DMS 273 (cell line): ENCODE data around the gene TAP2.
"Not testable (repeated sequence)": the region's sequence is repeated elsewhere in the genome, so short reads cannot be mapped to it uniquely, and the experiment has no call there.

ENCODE experiments used
- DNase-seq: peaks from one replicate; lab custom pipeline; 2025; ENCODE audit not compliant: unreplicated experiment; lab: John Stamatoyannopoulos, UW

The TAP2 gene

DNA sequence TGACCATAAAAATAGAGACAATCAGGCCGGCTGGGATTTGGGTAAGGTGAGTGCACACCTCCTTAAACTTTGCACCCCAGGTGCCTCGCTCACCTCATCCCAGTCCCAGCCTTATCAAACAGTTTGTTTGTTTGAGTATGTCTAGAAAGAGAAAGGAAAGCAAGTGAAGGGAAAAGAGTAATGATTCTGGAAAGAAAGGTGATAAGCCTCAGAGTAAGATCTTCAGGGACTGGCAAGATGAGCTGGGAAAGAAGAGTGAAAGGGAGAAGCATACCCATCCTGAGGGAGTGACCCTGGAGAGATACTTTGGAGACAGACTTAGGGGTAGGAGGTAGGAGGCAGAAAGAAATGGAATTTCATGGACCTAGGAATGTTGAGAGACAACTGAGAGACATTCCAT, 1.7 kb downstream of the TAP2 start:
- no peak for DNase-seq

DNA sequence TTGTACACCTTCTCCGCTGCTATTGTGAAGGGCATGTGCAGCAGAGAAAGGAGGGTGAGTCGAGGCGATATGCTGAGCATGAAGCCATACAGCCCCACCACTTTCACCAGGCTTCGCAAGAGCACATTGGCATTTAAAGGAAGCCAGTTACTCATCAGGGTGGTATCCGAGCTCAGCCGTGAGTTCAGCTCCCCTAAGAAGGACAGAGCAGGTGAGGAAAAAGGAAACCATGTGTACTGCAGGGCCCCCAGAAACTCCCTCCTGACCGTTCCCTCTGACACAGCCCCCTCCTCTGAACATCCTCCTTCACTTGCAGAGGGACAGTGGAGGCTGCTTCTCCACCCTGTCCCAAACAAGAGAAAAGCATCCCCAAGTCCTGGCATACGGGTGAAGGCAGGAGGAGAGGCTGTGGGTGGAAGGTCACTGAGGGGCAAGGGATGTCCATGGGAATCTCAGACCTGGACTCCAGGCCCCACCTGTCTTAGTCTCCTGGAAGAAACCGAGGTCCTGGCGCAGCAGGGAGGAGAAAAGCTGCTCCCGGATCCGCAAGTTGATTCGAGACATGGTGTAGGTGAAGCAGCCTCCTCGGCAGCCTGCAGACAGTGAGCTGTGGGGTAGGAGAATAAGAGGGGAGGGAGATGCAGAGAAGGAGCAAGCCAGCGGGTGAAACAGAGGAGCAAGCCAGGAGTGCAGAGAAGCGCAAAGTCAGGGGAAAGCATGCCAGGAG, 3.2 kb downstream of the TAP2 start:
- DNase-seq: no peak

DNA sequence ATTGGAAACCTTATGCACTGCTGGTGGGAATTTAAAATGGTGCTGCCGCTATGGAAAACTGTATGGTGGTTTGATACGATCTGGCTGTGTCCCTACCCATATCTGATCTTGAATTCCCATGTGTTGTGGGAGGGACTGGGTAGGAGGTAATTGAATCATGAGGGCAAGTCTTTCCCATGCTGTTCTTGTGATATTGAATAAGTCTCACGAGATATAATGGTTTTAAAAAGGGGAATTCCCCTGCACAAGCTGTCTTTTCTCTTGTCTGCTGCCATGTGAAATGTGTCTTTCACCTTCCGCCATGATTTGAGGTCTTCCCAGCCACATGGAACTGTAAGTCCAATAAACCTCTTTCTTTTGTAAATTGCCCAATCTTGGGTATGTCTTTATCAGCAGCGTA, 4.9 kb downstream of the TAP2 start:
- no peak for DNase-seq

DNA sequence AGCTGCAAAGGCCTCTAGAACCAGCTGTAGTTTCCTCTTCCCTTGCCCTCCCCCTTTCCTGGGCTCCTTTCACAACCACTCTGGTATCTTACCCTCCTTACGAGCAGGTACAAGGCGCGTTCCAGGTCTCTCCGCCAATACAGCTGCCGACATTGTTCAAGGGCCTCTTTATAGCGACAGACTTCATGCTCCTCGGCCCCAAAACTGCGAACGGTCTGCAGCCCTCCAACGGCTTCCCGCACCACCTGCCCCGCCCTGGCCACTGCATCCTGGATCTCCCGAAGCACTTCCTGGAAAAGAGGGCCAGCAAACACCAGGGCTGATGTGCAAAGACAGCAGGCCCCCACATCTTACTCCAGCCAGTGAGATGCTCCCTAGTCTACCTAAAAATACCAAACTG, 6.0 kb downstream of the TAP2 start:
- no peak for DNase-seq

DNA sequence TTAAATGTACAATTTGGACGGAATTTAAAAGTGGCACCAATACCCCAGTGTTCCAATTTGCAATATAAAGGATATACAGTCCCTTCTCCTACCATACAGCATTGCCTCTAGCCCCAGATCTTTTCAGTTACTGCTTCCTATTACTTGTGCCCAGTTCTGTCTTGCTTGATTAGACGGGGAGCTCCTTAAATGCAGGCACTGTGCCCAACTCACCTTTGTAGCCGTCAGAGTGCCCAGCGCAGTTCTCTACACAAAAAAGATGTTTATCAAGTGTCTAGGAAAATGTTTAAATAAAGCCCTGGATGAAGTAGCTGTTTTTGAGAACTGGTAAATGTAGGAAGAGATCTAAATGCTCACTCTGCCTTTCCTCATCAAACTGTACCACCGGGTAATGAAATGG, 7.6 kb downstream of the TAP2 start:
- DNase-seq: no peak

DNA sequence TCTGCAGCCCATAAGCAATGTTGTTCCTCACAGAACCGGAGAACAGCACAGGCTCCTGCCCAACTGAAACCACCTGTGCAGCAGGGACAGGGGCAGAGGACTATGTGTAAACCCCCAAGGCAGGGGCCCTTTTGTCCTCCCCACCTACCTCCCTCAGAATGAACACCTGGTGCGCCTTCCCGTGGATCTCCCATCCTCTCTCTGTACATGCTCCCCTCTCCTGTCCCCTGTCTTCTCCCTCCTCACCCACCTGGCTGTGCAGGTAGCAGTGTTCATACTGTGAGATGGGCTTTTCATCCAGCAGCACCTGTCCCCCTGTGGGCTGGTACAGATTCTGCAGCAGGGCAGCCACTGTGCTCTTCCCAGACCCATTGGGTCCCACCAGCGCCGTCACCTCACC, 8.5 kb downstream of the TAP2 start:
- DNase-seq: no peak

DNA sequence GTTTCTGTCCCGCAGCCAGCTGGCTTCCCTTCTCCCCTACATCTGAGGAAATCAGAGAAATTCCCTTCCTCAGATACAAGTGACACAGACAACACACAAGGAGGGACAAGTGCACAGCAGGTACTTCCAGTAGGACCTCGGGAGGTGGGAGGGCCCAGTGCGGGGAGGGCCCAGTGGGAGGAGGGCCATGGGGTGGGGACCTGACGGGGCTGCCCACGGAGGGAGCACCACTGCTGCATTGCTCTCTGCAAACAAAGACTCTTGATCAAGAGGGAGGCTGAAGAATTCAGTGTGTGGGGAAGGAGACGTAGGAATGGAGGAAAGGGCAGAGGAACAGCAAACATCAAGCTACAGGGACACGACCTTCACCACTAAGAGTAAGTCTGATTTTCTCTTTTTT, 9.0 kb downstream of the TAP2 start:
- no peak for DNase-seq

DNA sequence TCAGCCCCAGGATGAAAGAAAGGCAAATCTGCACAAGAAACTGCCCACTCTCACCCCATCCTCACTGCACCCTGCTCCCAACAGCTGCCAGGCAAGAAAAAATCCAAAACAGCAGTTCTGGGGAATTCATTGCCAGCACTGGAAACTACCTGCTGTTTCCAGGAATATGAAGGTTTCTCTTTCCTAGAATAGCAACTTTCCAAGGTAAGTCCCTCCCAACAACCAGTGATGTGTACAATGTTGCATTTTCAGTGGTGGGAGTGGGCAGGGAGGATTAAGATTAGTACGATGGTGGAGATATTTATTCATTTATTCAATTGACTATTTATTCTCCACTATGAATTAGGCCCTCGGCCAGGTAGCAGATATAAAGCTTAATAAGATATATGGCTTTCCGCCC, 11.5 kb downstream of the TAP2 start:
- no peak for DNase-seq

DNA sequence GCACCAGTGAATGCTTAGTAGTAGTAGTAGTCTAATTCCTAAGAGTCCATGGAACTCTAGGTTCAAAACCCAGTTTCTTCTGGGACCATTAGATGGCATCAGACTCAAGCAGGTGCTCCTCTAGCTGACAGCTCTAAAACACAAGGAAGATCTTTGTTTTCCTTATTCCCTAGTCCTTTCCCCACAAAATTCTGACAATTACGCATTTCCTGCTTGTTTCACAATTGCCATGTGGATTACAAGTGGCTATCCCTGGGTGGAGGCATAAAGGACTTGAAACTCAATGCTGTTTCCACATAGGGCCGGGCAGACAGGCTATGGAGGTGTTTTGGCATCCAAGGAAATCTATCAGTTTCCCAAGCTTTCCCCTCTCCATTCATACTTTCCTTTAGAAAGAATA, 12.6 kb downstream of the TAP2 start:
- peak; percentile 34 for DNase-seq

DNA sequence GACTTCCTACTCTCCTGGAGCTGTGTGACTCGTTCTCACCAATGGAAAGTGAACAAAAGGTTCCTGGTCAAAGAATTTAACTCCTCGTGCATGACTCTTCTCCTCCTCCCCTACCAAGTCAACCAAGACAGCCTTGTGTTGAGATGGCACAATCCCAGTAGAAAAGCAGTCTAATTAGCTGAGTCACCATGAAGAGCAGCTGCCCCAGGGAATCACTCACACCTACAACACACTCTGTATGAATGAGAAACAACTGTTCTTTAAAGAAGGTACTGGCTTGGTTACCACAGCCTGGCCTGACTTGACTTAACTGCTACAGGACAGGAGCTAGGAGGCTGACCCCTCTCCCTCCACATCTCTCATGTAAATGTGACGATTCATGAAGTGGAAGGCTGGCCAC, 18.8 kb downstream of the TAP2 start:
- peak; percentile 49 for DNase-seq

DNA sequence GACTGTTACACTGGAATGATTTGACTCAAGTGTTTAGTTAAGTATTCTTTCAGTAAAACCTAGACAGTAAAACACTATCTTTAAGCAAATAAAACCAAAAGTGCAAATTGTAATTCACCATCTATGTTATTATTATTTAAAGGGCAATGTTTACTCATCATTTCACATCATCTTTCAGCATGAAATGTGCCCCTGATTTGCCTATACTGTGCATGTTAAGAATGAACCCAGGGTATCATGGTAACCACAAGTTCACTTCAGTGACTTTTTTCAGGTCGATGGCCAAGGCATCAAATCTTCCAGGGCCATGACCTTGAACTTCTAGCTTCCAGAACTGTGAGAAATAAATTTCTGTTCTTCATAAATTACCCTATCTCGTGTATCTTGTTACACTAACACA, 19.7 kb downstream of the TAP2 start:
- no peak for DNase-seq

DNA sequence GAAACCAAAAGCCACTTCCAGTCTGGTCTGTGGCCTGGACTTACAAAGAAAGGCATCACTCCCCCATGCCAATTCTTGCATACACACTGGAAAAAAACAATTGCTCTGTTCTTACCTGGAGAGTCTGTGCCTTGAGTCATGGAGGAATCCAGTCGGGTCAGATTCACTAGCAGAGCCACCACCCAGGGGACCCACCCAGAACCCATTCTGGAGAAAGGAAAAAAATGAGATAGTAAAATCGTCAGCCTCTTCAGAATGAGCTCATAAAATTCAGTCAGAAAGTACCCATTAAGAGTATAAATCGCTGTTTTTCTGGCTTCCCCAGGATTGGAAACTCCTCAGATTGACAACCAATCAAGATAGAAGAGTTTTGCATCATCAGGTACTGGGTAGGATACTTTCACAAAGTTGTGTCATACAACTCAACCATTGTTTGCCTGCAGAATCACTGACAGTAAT, 21.8 kb downstream of the TAP2 start, which contains the start of gene HLA-DOB:
TSS of gene HLA-DOB (minus strand) at position 257 of the 459 bp plus-strand sequence. CDS start at position 206, 51 bp downstream.
- DNase-seq: peak; percentile 62

DNA sequence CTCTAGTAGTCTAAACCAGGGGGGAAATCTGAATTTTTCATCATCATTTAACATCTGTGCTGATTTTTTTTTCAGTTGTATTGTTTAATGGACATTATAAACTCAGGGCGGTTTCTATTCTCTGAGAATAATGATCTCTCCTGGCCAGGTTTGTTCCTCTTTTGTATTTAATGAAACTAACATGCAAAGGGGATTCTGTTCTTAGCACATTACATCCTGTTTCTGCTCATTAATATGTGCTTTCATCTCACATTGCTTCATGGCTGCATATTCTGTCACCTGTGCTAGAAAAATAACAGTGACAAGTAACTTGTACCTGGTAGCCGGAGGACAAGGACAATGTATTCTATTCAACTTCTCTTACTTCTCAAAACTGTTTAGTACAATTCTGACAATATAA, 22.5 kb downstream of the TAP2 start:
- no peak for DNase-seq

DNA sequence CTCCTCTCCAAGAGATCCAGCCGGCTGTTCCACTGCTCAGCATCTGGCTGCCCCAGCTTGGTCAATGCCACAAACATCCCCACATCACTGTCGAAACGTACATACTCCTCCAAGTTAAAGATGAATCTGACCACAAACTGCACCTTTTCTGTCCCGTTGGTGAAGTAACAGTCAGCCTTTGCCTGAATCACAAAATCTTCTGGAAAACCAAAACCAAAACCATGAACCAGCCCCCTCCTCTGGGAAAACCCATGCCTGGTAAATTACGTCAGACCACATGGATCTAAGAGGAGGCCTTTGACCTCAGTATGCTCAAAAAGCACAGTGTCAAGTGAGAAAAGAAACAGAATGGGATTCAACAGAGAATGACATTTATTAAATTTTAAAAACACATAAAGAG, 23.4 kb downstream of the TAP2 start:
- DNase-seq: no peak

DNA sequence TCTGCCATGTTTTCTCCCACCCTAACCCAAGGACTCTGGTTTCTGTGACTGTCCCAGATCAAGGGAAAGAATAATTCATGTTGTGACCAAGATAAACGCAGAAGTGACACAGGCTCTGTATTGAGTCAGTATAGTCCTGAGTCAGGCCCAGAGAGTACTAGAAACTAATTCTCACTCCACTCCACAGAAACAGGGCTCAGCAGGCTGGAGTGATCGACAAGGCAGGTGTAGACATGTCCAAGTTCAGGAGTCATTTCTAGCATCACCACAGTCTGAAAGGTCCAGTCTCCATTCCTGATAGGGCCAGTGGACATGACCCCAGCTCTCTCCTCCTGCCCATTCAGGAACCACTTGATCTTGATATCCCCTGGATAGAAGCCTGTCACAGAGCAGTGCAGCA, 24.4 kb downstream of the TAP2 start:
- no peak for DNase-seq

DNA sequence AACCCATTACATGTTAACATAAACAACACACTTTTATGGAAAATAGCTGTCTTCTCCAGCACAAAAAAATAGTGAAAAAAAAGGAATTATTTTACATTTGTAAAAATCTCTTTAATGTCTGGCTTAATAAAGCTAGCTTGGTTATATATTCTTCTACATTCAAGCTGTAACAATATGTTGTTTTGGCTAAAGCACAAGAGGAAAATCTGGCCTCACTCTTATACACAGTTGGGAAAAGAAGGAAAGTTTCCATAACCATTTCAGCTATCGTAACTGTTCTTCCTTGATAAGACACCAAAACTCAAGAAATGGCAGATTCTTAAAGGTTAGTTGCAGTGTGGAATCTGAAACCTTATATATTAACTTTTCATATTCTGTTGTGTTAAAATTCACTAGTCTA, 29.4 kb downstream of the TAP2 start:
- no peak for DNase-seq

DNA sequence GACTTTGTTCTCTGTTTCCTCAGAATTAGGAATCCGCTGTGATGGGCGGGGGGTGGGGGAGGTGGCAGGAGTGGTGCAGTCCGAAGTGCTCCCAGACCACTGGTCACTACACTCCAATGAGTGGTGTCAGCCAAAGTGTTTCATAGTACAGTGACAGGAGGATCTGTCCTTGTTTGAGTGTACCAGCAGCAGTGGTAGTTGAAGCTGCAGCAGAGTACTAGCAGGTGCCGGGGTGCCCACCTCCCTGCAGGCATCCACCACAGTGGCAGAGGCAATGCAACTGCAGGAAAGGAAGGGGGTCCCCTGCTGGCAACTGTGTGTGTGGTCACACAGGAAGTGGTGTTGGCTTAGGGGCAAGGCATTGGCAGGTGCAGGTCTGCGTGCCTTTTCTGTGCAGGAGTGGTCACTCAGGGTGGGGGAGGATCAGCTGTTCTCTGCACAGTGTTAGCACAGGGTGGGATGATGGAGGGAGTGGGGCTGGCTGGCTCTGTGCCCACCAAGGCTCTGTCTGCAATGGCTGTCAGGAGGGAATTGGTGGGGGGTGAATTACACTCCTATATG, 31.4 kb downstream of the TAP2 start:
- no peak for DNase-seq

DNA sequence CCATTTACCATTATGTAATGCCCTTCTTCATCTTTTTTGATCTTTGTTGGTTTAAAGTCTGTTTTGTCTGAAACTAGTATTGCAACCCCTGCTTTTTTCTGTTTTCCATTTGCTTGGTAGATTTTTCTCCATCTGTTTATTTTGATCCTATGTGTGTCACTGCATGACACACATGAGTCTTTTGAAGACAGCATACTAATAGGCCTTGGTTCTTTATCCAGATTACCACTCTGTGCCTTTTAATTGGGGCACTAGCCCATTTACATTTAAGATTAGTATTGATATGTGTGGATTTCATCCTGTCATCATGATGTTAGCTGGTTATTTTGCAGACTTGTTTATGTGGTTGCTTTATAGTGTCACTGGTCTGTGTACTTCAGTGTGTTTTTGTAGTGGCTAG, 33.1 kb downstream of the TAP2 start:
- not testable (repeated sequence) for DNase-seq

DNA sequence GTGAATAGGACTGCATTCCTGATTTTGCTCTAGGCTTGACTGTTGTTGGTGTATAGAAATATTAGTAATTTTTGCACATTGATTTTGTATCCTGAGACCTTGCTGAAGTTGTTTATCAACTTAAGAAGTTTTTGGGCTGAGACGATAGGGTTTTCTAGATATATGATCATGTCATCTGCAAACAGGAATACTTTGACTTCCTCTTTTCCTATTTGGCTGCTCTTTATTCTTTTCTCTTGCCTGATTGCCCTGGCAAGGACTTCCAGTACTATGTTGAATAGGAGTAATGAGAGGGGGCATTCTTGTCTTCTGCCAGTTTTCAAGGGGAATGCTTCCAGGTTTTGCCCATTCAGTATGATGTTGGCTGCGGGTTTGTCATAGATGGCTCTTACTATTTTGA, 35.1 kb downstream of the TAP2 start:
- no peak for DNase-seq

DNA sequence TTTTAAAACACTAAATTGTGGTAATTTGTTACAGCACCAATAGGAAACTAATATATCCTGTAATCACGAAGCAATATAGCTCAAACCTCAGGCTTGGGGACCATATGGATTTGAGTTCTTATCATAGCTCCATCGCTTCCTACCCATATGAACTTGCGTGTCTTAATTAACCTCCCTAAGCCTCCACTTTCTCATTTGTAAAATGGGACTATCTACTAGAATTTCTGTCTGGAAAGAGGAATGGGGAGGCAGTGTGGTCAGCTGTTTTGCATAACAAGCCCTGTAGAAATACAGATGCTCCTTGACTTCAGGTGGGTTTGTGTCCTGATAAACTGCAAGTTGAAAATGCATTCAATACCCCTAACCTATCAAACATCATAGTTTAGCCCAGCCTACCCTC, 38.8 kb downstream of the TAP2 start:
- DNase-seq: no peak

DNA sequence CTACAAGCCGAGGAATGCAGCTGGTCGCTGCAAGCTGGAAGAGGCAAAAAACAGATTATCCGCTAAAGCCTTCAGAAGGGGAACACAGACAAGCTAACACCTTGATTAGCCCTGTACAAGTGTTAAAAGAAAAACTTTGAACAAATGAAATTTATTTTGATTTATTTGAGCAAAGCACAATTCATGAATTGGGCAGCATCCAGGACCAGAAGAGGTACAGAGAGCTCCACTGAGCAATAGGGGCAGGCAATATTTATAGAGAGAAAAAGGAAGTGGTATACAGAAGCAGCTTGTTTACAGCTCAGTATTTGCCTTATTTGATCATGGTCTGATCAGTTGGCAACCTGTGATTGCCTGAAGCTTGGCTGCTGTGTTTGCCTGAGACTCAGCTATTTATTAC, 39.4 kb downstream of the TAP2 start:
- no peak for DNase-seq

DNA sequence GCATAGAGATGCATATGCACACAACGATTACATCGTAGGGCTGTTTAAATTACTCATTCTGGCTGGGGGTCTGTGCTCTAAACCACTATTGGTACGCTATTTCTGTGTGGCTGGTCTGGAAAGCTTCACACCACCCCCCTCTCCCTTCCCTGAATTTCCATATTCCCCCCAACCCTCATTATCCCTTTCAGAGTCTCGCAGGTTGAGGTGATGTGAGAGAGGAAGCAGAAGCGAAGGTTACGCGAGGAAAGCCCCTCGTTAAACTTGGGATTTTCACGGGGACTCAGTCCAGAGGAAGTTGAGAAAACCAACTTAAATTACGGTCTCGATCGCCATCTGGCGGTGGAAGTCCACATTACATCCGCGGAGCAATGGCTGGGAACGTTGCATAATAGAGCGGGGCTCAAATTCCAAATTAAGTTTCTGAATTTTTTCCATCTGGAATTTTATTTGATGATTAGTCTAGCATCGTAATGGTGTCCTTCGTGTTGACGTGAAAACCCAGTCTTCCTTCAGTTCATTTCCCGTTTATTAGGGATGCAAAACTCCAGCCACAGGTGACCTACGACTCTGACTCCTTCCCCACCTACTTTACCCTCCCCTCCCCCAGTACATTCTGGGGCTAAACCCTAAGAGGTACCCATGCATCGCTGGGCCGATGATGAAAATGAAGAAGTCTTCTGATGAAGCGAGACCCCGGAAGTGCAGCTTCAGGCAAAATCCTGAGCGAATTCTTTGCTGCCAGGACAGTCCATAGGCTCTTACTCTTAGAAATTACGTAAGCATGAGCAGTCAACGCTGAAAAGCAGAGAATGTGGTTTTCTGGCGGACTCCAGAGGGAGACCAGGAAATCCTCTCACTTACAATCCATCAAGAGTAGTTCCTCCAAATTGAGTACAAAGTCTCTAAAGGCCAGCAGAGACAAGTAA, 41.4 kb downstream of the TAP2 start:
- peak; percentile 82 for DNase-seq
